H1 (cell line): ENCODE results near the gene NFX1. TPM values are rescaled to one million over a fixed set of nuclear protein-coding genes. Genes with fewer than 3 reads are reported as not detected.

Source experiments
- CBX5 ChIP-seq: fragments of 300-800, 300-1000 bp; sonication (generic); IDR thresholded peaks from 2 replicates; pipeline ENCODE4 v1.7.1; 2016; ENCODE audit warnings: antibody characterized with exemption, low read length, low read depth
- CEBPB ChIP-seq: IDR thresholded peaks from 2 replicates; pipeline ENCODE4 v1.6.1; 2012; ENCODE audit warnings: low read depth, low read length
- KDM4A ChIP-seq: IDR thresholded peaks from one replicate; pipeline ENCODE4 v1.7.1; 2012; ENCODE audit warnings: low read depth, mild to moderate bottlenecking, moderate library complexity, low read length, inconsistent platforms; ENCODE audit not compliant: severe bottlenecking
- PHF8 ChIP-seq: fragments of 200-600 bp; sonication (generic); conservative IDR thresholded peaks from 2 replicates; pipeline ENCODE4 v1.7.1; 2012; ENCODE audit warnings: low read depth, mild to moderate bottlenecking, inconsistent platforms, low read length, moderate library complexity
- POLR2A ChIP-seq, 2 experiments: IDR thresholded peaks; 1 replicate in 1 of 2; 2 replicates in 1 of 2; pipeline ENCODE4 v1.6.1; 2011; ENCODE audit warnings: low read depth in 2 of 2, low read length in 2 of 2, mild to moderate bottlenecking in 2 of 2; ENCODE audit errors: control extremely low read depth in 1 of 2
- POLR2AphosphoS5 ChIP-seq: IDR thresholded peaks from 2 replicates; pipeline ENCODE4 v1.6.1; 2011; ENCODE audit warnings: low read depth, low read length
- RAD21 ChIP-seq, 2 experiments: IDR thresholded peaks in 1 of 2; conservative IDR thresholded peaks in 1 of 2; 2 replicates each; pipeline ENCODE4 v1.6.1; 2011; ENCODE audit warnings: low read depth in 2 of 2, low read length in 2 of 2, improper control_type of control experiment in 1 of 2, inconsistent platforms in 1 of 2, mild to moderate bottlenecking in 1 of 2, moderate library complexity in 1 of 2
- RBBP5 ChIP-seq: IDR thresholded peaks from 2 replicates; pipeline ENCODE4 v1.7.1; 2012; ENCODE audit warnings: low read depth, mild to moderate bottlenecking, inconsistent platforms, low read length, moderate library complexity, borderline replicate concordance
- SP2 ChIP-seq: IDR thresholded peaks from 2 replicates; pipeline ENCODE4 v1.6.1; 2012; ENCODE audit warnings: mild to moderate bottlenecking, low read length, inconsistent platforms
- SUZ12 ChIP-seq: fragments of 200-600 bp; sonication (generic); IDR thresholded peaks from 2 replicates; pipeline ENCODE4 v1.6.1; 2012; ENCODE audit warnings: mild to moderate bottlenecking, inconsistent platforms, low read length, moderate library complexity, mixed read lengths
- TAF7 ChIP-seq: optimal IDR thresholded peaks from 2 replicates; pipeline ENCODE3; 2011; ENCODE audit warnings: low read depth, mild to moderate bottlenecking, inconsistent platforms, low read length, moderate library complexity, borderline replicate concordance
- polyA plus RNA-seq, 7 experiments: library from polyadenylated mRNA; depleted of rRNA in 3 of 7; stranded (reverse) in 5 of 7; unstranded in 2 of 7; fragments of >200 nt in 5 of 7; fragments of 200-250 nt in 2 of 7; gene quantifications; 1 replicate in 5 of 7; 2 replicates in 1 of 7; 4 replicates in 1 of 7; pipeline versions ENCODE4 v1.2.1 to v1.2.3, GENCODE V29; 2011 to 2013; ENCODE audit warnings: missing spikeins in 2 of 7, mixed read lengths in 2 of 7
- total RNA-seq: library from RNA; stranded (reverse); fragmentation: NEBNext Ultra II Directional; extraction: Animal tissue kit (Norgen Biotek cat#: 25700); gene quantifications from 2 replicates; pipeline ENCODE4 v1.2.1, GENCODE V29; 2021
- TF ChIP-seq, protein P1 (sequence below): fragments of 300-600 bp; sonication (generic); IDR thresholded peaks from 2 replicates; pipeline ENCODE4 v1.7.1; 2012; ENCODE audit warnings: low read length, moderate library complexity, mild to moderate bottlenecking, inconsistent platforms; ENCODE audit not compliant: insufficient replicate concordance

Gene NFX1
- total and polyA plus RNA-seq, 2 of the 8 experiments (the other 6 are each of a cell fraction or from before 2014, with no cell fraction given) = 19.4 to 28.4 TPM

DNA sequence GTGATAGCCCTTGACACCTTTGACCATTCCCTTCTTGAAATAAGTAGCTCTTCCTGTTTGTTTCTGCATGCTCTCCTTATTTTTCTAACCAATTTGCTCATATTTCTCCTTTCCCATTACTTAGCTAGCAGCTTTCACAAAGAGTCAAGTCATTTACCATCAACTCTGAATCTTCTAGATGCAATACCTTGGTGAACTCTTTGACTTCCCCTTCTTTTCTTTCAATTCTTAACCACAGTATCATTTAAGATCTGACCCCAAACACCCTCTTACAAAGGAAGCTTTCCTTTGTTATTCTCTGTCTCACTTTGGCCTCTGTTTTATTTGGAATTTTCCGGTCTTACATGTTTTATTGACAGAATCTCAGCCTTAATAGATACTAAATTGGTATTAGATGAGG is 14.0 kb downstream of the NFX1 start (continued):
- TF ChIP-seq, protein P1, sequence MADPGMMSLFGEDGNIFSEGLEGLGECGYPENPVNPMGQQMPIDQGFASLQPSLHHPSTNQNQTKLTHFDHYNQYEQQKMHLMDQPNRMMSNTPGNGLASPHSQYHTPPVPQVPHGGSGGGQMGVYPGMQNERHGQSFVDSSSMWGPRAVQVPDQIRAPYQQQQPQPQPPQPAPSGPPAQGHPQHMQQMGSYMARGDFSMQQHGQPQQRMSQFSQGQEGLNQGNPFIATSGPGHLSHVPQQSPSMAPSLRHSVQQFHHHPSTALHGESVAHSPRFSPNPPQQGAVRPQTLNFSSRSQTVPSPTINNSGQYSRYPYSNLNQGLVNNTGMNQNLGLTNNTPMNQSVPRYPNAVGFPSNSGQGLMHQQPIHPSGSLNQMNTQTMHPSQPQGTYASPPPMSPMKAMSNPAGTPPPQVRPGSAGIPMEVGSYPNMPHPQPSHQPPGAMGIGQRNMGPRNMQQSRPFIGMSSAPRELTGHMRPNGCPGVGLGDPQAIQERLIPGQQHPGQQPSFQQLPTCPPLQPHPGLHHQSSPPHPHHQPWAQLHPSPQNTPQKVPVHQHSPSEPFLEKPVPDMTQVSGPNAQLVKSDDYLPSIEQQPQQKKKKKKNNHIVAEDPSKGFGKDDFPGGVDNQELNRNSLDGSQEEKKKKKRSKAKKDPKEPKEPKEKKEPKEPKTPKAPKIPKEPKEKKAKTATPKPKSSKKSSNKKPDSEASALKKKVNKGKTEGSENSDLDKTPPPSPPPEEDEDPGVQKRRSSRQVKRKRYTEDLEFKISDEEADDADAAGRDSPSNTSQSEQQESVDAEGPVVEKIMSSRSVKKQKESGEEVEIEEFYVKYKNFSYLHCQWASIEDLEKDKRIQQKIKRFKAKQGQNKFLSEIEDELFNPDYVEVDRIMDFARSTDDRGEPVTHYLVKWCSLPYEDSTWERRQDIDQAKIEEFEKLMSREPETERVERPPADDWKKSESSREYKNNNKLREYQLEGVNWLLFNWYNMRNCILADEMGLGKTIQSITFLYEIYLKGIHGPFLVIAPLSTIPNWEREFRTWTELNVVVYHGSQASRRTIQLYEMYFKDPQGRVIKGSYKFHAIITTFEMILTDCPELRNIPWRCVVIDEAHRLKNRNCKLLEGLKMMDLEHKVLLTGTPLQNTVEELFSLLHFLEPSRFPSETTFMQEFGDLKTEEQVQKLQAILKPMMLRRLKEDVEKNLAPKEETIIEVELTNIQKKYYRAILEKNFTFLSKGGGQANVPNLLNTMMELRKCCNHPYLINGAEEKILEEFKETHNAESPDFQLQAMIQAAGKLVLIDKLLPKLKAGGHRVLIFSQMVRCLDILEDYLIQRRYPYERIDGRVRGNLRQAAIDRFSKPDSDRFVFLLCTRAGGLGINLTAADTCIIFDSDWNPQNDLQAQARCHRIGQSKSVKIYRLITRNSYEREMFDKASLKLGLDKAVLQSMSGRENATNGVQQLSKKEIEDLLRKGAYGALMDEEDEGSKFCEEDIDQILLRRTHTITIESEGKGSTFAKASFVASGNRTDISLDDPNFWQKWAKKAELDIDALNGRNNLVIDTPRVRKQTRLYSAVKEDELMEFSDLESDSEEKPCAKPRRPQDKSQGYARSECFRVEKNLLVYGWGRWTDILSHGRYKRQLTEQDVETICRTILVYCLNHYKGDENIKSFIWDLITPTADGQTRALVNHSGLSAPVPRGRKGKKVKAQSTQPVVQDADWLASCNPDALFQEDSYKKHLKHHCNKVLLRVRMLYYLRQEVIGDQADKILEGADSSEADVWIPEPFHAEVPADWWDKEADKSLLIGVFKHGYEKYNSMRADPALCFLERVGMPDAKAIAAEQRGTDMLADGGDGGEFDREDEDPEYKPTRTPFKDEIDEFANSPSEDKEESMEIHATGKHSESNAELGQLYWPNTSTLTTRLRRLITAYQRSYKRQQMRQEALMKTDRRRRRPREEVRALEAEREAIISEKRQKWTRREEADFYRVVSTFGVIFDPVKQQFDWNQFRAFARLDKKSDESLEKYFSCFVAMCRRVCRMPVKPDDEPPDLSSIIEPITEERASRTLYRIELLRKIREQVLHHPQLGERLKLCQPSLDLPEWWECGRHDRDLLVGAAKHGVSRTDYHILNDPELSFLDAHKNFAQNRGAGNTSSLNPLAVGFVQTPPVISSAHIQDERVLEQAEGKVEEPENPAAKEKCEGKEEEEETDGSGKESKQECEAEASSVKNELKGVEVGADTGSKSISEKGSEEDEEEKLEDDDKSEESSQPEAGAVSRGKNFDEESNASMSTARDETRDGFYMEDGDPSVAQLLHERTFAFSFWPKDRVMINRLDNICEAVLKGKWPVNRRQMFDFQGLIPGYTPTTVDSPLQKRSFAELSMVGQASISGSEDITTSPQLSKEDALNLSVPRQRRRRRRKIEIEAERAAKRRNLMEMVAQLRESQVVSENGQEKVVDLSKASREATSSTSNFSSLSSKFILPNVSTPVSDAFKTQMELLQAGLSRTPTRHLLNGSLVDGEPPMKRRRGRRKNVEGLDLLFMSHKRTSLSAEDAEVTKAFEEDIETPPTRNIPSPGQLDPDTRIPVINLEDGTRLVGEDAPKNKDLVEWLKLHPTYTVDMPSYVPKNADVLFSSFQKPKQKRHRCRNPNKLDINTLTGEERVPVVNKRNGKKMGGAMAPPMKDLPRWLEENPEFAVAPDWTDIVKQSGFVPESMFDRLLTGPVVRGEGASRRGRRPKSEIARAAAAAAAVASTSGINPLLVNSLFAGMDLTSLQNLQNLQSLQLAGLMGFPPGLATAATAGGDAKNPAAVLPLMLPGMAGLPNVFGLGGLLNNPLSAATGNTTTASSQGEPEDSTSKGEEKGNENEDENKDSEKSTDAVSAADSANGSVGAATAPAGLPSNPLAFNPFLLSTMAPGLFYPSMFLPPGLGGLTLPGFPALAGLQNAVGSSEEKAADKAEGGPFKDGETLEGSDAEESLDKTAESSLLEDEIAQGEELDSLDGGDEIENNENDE = no peak
- no peak for TF ChIP-seq SUZ12
- no peak for TF ChIP-seq PHF8
- no peak for TF ChIP-seq CEBPB
- no peak for TF ChIP-seq RBBP5
- no peak for TF ChIP-seq RAD21 (IDR thresholded peaks at IDR 0.05 in 1 of 2, conservative IDR thresholded peaks at IDR 0.05 in 1 of 2; ENCODE audit: low read depth in 2 of 2, low read length in 2 of 2)
- no peak for TF ChIP-seq POLR2AphosphoS5
- TF ChIP-seq KDM4A = no peak
- TF ChIP-seq SP2 = no peak
- TF ChIP-seq POLR2A (IDR thresholded peaks at IDR 0.05; ENCODE audit: control extremely low read depth in 1 of 2, low read depth in 2 of 2, low read length in 2 of 2) = no peak
- TF ChIP-seq TAF7 = no peak
- TF ChIP-seq CBX5 = no peak
